Cardiac muscle cell (in vitro differentiated cells and primary cell): ENCODE results near the gene ADNP2. TPM values are rescaled to one million over a fixed set of nuclear protein-coding genes. Genes with fewer than 3 reads are reported as not detected.

Source experiments
- DNase-seq, 2 donors: peaks; one replicate each; pipeline versions ENCODE4 v3.0.0 to v3.0.0-alpha.2; 2010 to 2017; ENCODE audit warnings: low read depth in 1 of 2, low spot score in 1 of 2
- H3K27ac ChIP-seq: fragments of 200-600 bp; sonication (generic); 2 replicates; pipeline ENCODE4 v1.5.1; 2016
- H3K27me3 ChIP-seq: fragments of 200-600 bp; sonication (generic); 2 replicates; pipeline ENCODE4 v1.6.0; 2016; ENCODE audit warnings: control low read depth
- H3K36me3 ChIP-seq: fragments of 200-600 bp; sonication (generic); 2 replicates; pipeline ENCODE4 v1.5.1; 2016; ENCODE audit warnings: control low read depth
- H3K4me1 ChIP-seq: fragments of 200-600 bp; sonication (generic); 2 replicates; pipeline ENCODE4 v1.8.1; 2017; ENCODE audit warnings: low read depth, mild to moderate bottlenecking, mixed run types
- H3K4me3 ChIP-seq: fragments of 200-600 bp; sonication (generic); 2 replicates; pipeline ENCODE4 v1.5.1; 2016; ENCODE audit warnings: mild to moderate bottlenecking
- H3K9me3 ChIP-seq: fragments of 200-600 bp; sonication (generic); 2 replicates; pipeline ENCODE4 v1.5.1; 2017; ENCODE audit warnings: low read depth, mild to moderate bottlenecking, control low read depth
- polyA plus RNA-seq: library from polyadenylated mRNA; unstranded; fragments of >200 nt; fragmentation: Nextera tagmentation; extraction: Ambion mirVana; gene quantifications from 2 replicates; pipeline ENCODE4 v1.2.1, GENCODE V29; 2016
- total RNA-seq: library from RNA; depleted of rRNA; stranded (reverse); fragments of >200 nt; gene quantifications from 2 replicates; pipeline ENCODE4 v1.2.3, GENCODE V29; 2016
- TF ChIP-seq, protein P1 (sequence below): IDR thresholded peaks from 2 replicates; pipeline ENCODE4 v1.5.1; 2012; ENCODE audit warnings: low read depth, mild to moderate bottlenecking, low read length

The ADNP2 gene
- total and polyA plus RNA-seq, 2 experiments from 2014 or later, result 10.5 to 35.8 TPM

- H3K36me3 ChIP-seq, result no peaks in the 10 kb centered on the region
- no peak for DNase-seq
Measured at GRCh38 chr18:80189531-80189865, 80.4 kb downstream of the ADNP2 start.

More at GRCh38 chr18:80189531-80189865, 80.4 kb downstream of the ADNP2 start:
- TF ChIP-seq, protein P1, sequence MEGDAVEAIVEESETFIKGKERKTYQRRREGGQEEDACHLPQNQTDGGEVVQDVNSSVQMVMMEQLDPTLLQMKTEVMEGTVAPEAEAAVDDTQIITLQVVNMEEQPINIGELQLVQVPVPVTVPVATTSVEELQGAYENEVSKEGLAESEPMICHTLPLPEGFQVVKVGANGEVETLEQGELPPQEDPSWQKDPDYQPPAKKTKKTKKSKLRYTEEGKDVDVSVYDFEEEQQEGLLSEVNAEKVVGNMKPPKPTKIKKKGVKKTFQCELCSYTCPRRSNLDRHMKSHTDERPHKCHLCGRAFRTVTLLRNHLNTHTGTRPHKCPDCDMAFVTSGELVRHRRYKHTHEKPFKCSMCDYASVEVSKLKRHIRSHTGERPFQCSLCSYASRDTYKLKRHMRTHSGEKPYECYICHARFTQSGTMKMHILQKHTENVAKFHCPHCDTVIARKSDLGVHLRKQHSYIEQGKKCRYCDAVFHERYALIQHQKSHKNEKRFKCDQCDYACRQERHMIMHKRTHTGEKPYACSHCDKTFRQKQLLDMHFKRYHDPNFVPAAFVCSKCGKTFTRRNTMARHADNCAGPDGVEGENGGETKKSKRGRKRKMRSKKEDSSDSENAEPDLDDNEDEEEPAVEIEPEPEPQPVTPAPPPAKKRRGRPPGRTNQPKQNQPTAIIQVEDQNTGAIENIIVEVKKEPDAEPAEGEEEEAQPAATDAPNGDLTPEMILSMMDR, result no peak
- no peaks in the 10 kb centered on the region for H3K9me3 ChIP-seq
- no peaks in the 10 kb centered on the region for H3K4me1 ChIP-seq
- no peak overlapping the region for H3K4me3 ChIP-seq
- no peak overlapping the region for H3K27ac ChIP-seq
- no peaks in the 10 kb centered on the region for H3K27me3 ChIP-seq

Other genes with a start within 250 kb of the ADNP2 start
- 28.6 and 43.9 TPM in 2 replicates for gene SLC66A2, start 157.6 kb upstream of the ADNP2 start, total RNA-seq
- 36.4 and 39.8 TPM in 2 replicates for gene SLC66A2, start 157.6 kb upstream of the ADNP2 start, polyA plus RNA-seq
- 2.5 and 6.3 TPM in 2 replicates for gene HSBP1L1, start 144.6 kb upstream of the ADNP2 start, total RNA-seq
- gene HSBP1L1, start 144.6 kb upstream of the ADNP2 start, polyA plus RNA-seq, result 4.0 and 4.4 TPM in 2 replicates
- gene TXNL4A, start 120.7 kb upstream of the ADNP2 start, total RNA-seq, result 32.2 and 51.9 TPM in 2 replicates
- gene TXNL4A, start 120.7 kb upstream of the ADNP2 start, polyA plus RNA-seq, result 287 and 318 TPM in 2 replicates
- 27.1 and 45.1 TPM in 2 replicates for gene RBFA, start 74.8 kb upstream of the ADNP2 start, total RNA-seq
- 25.2 and 28.4 TPM in 2 replicates for gene RBFA, start 74.8 kb upstream of the ADNP2 start, polyA plus RNA-seq
- gene PARD6G, start 138.3 kb downstream of the ADNP2 start, total RNA-seq, result 8.7 and 10.3 TPM in 2 replicates
- gene PARD6G, start 138.3 kb downstream of the ADNP2 start, polyA plus RNA-seq, result 4.9 and 8.0 TPM in 2 replicates